Esophagus muscularis mucosa (tissue), 4 donors: ENCODE measurements around the gene BRSK1.

ENCODE experiments used
- CTCF ChIP-seq, 3 experiments: fragments of 200-600 bp in 2 of 3; fragments of 450-650 bp in 1 of 3; sonication (generic) in 2 of 3; IDR thresholded peaks; one replicate each; pipeline ENCODE4 v1.5.1; 2017 to 2019; ENCODE audit warnings: antibody characterized with exemption in 3 of 3, mild to moderate bottlenecking in 2 of 3, moderate library complexity in 1 of 3
- EP300 ChIP-seq: sonication (generic); formaldehyde crosslinking; IDR thresholded peaks from one replicate; pipeline ENCODE4 v1.6.1; 2017; ENCODE audit warnings: antibody characterized with exemption
- POLR2A ChIP-seq: fragments of 450-650 bp; IDR thresholded peaks from one replicate; pipeline ENCODE4 v1.6.1; 2017; ENCODE audit warnings: antibody characterized with exemption, moderate library complexity, mild to moderate bottlenecking, low read depth

- TF ChIP-seq CTCF (IDR thresholded peaks at IDR 0.05), result no peak
- no peak for TF ChIP-seq POLR2A
- TF ChIP-seq EP300, result no peak
Measured at GRCh38 chr19:55346725-55347441, 63.1 kb downstream of the BRSK1 start.
